Fibroblast of villous mesenchyme (primary cell): ENCODE data around the gene MED19. TPM values are rescaled to one million over a fixed set of nuclear protein-coding genes. Genes with fewer than 3 reads are reported as not detected.

ENCODE experiments used
- DNase-seq: peaks from one replicate; pipeline ENCODE4 v3.0.0-alpha.2; 2010; ENCODE audit warnings: low read depth
- H3K4me3 ChIP-seq: 2 replicates; pipeline ENCODE4 v1.5.1; 2011; ENCODE audit warnings: low read depth, mild to moderate bottlenecking, low read length
- total RNA-seq: library from RNA; depleted of rRNA; stranded (reverse); fragments of >200 nt; gene quantifications from 2 replicates; pipeline ENCODE4 v1.2.3, GENCODE V29; 2012
- TF ChIP-seq, protein P1 (sequence below): IDR thresholded peaks from 2 replicates; pipeline ENCODE4 v1.5.1; 2012; ENCODE audit warnings: low read depth, mild to moderate bottlenecking, low read length; ENCODE audit not compliant: insufficient read depth

The MED19 gene
- total RNA-seq, 1 donor: 11.2 TPM

- DNase-seq: peak; percentile 99
- TF ChIP-seq, protein P1, sequence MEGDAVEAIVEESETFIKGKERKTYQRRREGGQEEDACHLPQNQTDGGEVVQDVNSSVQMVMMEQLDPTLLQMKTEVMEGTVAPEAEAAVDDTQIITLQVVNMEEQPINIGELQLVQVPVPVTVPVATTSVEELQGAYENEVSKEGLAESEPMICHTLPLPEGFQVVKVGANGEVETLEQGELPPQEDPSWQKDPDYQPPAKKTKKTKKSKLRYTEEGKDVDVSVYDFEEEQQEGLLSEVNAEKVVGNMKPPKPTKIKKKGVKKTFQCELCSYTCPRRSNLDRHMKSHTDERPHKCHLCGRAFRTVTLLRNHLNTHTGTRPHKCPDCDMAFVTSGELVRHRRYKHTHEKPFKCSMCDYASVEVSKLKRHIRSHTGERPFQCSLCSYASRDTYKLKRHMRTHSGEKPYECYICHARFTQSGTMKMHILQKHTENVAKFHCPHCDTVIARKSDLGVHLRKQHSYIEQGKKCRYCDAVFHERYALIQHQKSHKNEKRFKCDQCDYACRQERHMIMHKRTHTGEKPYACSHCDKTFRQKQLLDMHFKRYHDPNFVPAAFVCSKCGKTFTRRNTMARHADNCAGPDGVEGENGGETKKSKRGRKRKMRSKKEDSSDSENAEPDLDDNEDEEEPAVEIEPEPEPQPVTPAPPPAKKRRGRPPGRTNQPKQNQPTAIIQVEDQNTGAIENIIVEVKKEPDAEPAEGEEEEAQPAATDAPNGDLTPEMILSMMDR: no peak
- H3K4me3 ChIP-seq: peak overlapping the region; percentile 98
These were observed 44.8 kb downstream of the MED19 start for GRCh38 chr11:57667117-57667735.

GRCh38 chr11:57663975-57664374 is 48.0 kb downstream of the MED19 start:
- no peak overlapping the region for H3K4me3 ChIP-seq
- no peak for DNase-seq
- TF ChIP-seq, protein P1: no peak

DNA sequence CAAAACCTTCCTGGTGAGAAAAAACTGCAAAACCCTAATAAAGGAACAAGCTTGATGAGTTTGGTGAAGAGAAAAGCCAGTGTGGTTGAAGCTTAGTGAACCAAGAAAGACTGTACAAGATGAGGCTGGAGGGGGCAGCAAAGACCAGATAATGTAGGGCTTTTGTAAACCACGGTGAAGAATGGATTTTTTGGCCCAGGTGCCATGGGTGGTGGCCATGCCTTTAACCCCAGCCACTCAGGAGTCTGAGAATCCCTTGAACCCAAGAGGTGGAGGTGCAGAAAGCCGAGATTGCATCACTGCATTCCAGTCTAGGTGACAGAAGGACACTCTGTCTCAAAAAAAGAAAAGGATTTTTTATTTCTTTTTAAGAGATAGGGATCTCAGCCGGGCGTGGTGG is 49.1 kb downstream of the MED19 start:
- H3K4me3 ChIP-seq: no peak overlapping the region
- TF ChIP-seq, protein P1: peak; percentile 5

GRCh38 chr11:57659669-57660068 is 52.3 kb downstream of the MED19 start:
- DNase-seq: no peak
- no peak overlapping the region for H3K4me3 ChIP-seq
- TF ChIP-seq, protein P1: no peak

More for the DNA sequence above, 49.1 kb downstream of the MED19 start:
- no peak for DNase-seq

GRCh38 chr11:57658023-57658361 is 54.0 kb downstream of the MED19 start:
- TF ChIP-seq, protein P1: no peak
- no peak for DNase-seq
- H3K4me3 ChIP-seq: peak overlapping the region; percentile 87

GRCh38 chr11:57657194-57658022 is 54.6 kb downstream of the MED19 start, which contains the start of gene CLP1:
TSS of gene CLP1 (plus strand) at chr11:57657762. CDS start at chr11:57659477, 1,715 bp downstream.
- TF ChIP-seq, protein P1: no peak
- H3K4me3 ChIP-seq: peak within 1 kb of the TSS; percentile 87
- peak; percentile 99 for DNase-seq
